Measurements from ENCODE around the gene GABRR2. TPM values are rescaled to one million over a fixed set of nuclear protein-coding genes. Genes with fewer than 3 reads are reported as not detected.

Gene GABRR2
- total and polyA plus RNA-seq, 7 experiments from 2014 or later, result 0.40 to 1.9 (median 1.5) TPM; not detected in 2

DNA sequence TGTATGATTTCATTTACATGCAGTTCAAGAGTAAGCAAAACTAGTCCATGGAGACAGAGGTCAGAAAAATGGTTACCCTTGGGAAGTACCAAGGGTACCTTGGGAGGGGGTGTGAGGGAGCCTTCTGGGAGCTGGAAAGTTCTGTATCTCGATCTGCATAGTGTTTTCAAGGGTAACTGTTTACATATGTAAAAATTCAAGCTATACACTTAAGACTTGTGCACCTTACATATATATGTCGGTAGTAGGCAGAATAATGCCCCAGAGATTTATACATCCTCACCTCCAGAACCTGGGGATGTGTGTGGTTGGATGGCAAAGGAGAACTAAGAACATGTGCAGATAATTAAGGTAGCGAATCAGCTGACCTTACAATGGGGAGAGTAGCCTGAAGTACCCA is 31.0 kb downstream of the GABRR2 start:
- Mint-ChIP-seq H3K4me1 (peaks cover 0 to 11% (median 0%) of the 10 kb centered on the region in 7 donors), H3K9me3 (no peaks in the 10 kb centered on the region), H3K27me3 (no peaks in the 10 kb centered on the region), H3K27ac (peak overlapping the region in 1 of 9 donors; percentile 31), H3K4me3 (no peak overlapping the region), H3K36me3 (no peaks in the 10 kb centered on the region)
- H3K4me1 ChIP-seq (ENCODE audit: control insufficient read depth in 2 of 2, insufficient read depth in 2 of 2, low read length in 2 of 2), result no peaks in the 10 kb centered on the region
- no peaks in the 10 kb centered on the region for H3K36me3 ChIP-seq (ENCODE audit: control insufficient read depth in 2 of 3, insufficient read depth in 3 of 3, low read length in 3 of 3)
- no peak overlapping the region for H3K4me3 ChIP-seq (ENCODE audit: low read length)
- no peak for DNase-seq
- CTCF ChIA-PET, result no interaction called here
- H3K27ac ChIP-seq (ENCODE audit: low read depth, low read length), result no peak overlapping the region
- POLR2A ChIA-PET, result no interaction called here
- no peaks in the 10 kb centered on the region for H3K27me3 ChIP-seq (ENCODE audit: control insufficient read depth in 2 of 2, insufficient read depth in 2 of 2, low read length in 2 of 2)
- no peak for ATAC-seq
- H3K9me3 ChIP-seq (ENCODE audit: control insufficient read depth in 2 of 3, low read length in 3 of 3), result no peaks in the 10 kb centered on the region
- intact Hi-C loops (cut with micrococcal nuclease), result loop anchor here in 1 of 2 donors (5.0 kb wide), 2 partner anchors 43 to 88 kb away; no protein-coding TSS in a partner anchor

DNA sequence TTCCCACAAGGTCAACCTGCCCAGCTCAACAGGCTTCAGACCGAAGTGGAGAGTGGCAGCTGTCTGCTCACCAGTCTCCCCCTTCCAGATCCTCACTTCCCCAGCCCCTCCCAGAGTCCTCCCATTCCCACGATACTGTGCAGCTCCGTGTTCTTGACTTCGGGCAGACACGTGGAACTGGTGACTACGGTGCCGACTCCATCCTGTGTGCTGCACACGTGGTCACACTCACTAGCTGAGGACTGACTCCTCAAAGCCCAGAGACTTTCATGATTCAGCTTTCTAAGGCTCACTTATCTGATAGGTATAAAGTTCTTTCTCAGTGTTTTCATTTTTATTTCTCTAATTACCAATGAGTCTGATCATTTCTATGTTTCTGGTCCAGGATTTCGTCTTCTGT is 32.4 kb downstream of the GABRR2 start:
- DNase-seq (no peak), ATAC-seq (no peak)
- Mint-ChIP-seq H3K4me3 (no peak overlapping the region), H3K9me3 (no peaks in the 10 kb centered on the region), H3K4me1 (peaks cover 0 to 8% (median 0%) of the 10 kb centered on the region in 7 donors), H3K36me3 (no peaks in the 10 kb centered on the region), H3K27ac (no peak overlapping the region), H3K27me3 (peaks cover 0 to 2% (median 0%) of the 10 kb centered on the region in 5 donors)
- Histone ChIP-seq H3K4me1 (ENCODE audit: control insufficient read depth in 2 of 2, insufficient read depth in 2 of 2, low read length in 2 of 2) (no peaks in the 10 kb centered on the region), H3K27me3 (ENCODE audit: control insufficient read depth in 2 of 2, insufficient read depth in 2 of 2, low read length in 2 of 2) (no peaks in the 10 kb centered on the region), H3K27ac (ENCODE audit: low read depth, low read length) (no peak overlapping the region), H3K36me3 (ENCODE audit: control insufficient read depth in 2 of 3, insufficient read depth in 3 of 3, low read length in 3 of 3) (no peaks in the 10 kb centered on the region), H3K4me3 (ENCODE audit: low read length) (no peak overlapping the region), H3K9me3 (ENCODE audit: control insufficient read depth in 2 of 3, low read length in 3 of 3) (no peaks in the 10 kb centered on the region)
- intact Hi-C loops (cut with micrococcal nuclease), result loop anchor here in 1 of 2 donors (5.0 kb wide), 2 partner anchors 45 to 90 kb away; no protein-coding TSS in a partner anchor
- ChIA-PET CTCF (no interaction called here), POLR2A (no interaction called here)

GRCh38 chr6:89281779-89282246 is 33.3 kb downstream of the GABRR2 start:
- CTCF ChIA-PET, result no interaction called here
- intact Hi-C loops (cut with micrococcal nuclease), result loop anchor here in 1 of 2 donors (5.0 kb wide), 2 partner anchors 45 to 90 kb away; no protein-coding TSS in a partner anchor
- no peaks in the 10 kb centered on the region for H3K36me3 Mint-ChIP-seq

DNA sequence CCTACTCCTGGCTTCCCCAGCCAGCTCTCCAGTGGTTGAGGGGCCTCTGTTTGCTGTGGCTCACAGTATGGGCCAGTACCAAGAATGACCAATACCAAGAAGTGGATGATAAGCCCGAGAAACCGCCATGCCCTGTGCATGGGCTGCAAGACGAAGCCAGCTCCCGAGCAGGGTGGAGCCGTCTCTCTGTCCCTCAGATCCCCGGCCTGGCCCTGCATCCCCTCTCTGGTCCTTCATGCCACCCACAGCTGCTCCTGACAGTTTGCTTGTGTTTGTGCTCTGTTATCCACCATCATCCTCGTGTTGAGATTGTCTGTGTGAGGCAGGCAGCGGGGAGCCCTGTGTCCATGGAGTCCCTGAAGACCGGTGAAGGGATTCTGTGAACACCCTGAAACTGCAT is 36.1 kb downstream of the GABRR2 start:
- Histone ChIP-seq H3K27me3 (ENCODE audit: control insufficient read depth in 2 of 2, insufficient read depth in 2 of 2, low read length in 2 of 2) (no peaks in the 10 kb centered on the region), H3K4me3 (ENCODE audit: low read length) (no peak overlapping the region), H3K4me1 (ENCODE audit: control insufficient read depth in 2 of 2, insufficient read depth in 2 of 2, low read length in 2 of 2) (no peaks in the 10 kb centered on the region), H3K27ac (ENCODE audit: low read depth, low read length) (no peak overlapping the region), H3K36me3 (ENCODE audit: control insufficient read depth in 2 of 3, insufficient read depth in 3 of 3, low read length in 3 of 3) (no peaks in the 10 kb centered on the region), H3K9me3 (ENCODE audit: control insufficient read depth in 2 of 3, low read length in 3 of 3) (no peaks in the 10 kb centered on the region)
- Mint-ChIP-seq H3K9me3 (no peaks in the 10 kb centered on the region), H3K4me1 (peaks cover 0 to 7% (median 0%) of the 10 kb centered on the region in 7 donors), H3K27ac (no peak overlapping the region), H3K4me3 (no peak overlapping the region), H3K27me3 (peaks cover 0 to 9% (median 0%) of the 10 kb centered on the region in 5 donors), H3K36me3 (no peaks in the 10 kb centered on the region)
- POLR2A ChIA-PET, result no interaction called here
- CTCF ChIA-PET, result no interaction called here
- ATAC-seq, result no peak
- DNase-seq, result no peak
- intact Hi-C loops (cut with micrococcal nuclease), result no loop called here

More at GRCh38 chr6:89281779-89282246, 33.3 kb downstream of the GABRR2 start:
- no peaks in the 10 kb centered on the region for H3K36me3 ChIP-seq (ENCODE audit: control insufficient read depth in 2 of 3, insufficient read depth in 3 of 3, low read length in 3 of 3)
- POLR2A ChIA-PET, result no interaction called here
- H3K9me3 Mint-ChIP-seq, result no peaks in the 10 kb centered on the region
- no peak overlapping the region for H3K27ac ChIP-seq (ENCODE audit: low read depth, low read length)
- H3K4me1 ChIP-seq (ENCODE audit: control insufficient read depth in 2 of 2, insufficient read depth in 2 of 2, low read length in 2 of 2), result no peaks in the 10 kb centered on the region
- no peak overlapping the region for H3K27ac Mint-ChIP-seq
- ATAC-seq (peak; percentile 87), DNase-seq (peak in 2 of 9 donors; percentile 9 to 35)
- H3K4me3 Mint-ChIP-seq, result no peak overlapping the region
- no peaks in the 10 kb centered on the region for H3K9me3 ChIP-seq (ENCODE audit: control insufficient read depth in 2 of 3, low read length in 3 of 3)
- H3K4me3 ChIP-seq (ENCODE audit: low read length), result no peak overlapping the region
- no peaks in the 10 kb centered on the region for H3K27me3 ChIP-seq (ENCODE audit: control insufficient read depth in 2 of 2, insufficient read depth in 2 of 2, low read length in 2 of 2)
- peaks cover 0 to 7% (median 0%) of the 10 kb centered on the region in 7 donors for H3K4me1 Mint-ChIP-seq
- H3K27me3 Mint-ChIP-seq, result peaks cover 0 to 9% (median 0%) of the 10 kb centered on the region in 5 donors

GRCh38 chr6:89275900-89276299 is 39.2 kb downstream of the GABRR2 start:
- ATAC-seq, result no peak
- no peak overlapping the region for H3K27ac Mint-ChIP-seq
- Histone ChIP-seq H3K36me3 (ENCODE audit: control insufficient read depth in 2 of 3, insufficient read depth in 3 of 3, low read length in 3 of 3) (no peaks in the 10 kb centered on the region), H3K4me1 (ENCODE audit: control insufficient read depth in 2 of 2, insufficient read depth in 2 of 2, low read length in 2 of 2) (no peaks in the 10 kb centered on the region), H3K27ac (ENCODE audit: low read depth, low read length) (no peak overlapping the region), H3K4me3 (ENCODE audit: low read length) (no peak overlapping the region), H3K9me3 (ENCODE audit: control insufficient read depth in 2 of 3, low read length in 3 of 3) (no peaks in the 10 kb centered on the region), H3K27me3 (ENCODE audit: control insufficient read depth in 2 of 2, insufficient read depth in 2 of 2, low read length in 2 of 2) (no peaks in the 10 kb centered on the region)
- no peak for DNase-seq
- no peaks in the 10 kb centered on the region for H3K36me3 Mint-ChIP-seq
- H3K4me3 Mint-ChIP-seq, result no peak overlapping the region
- ChIA-PET POLR2A (no interaction called here), CTCF (no interaction called here)
- H3K27me3 Mint-ChIP-seq, result peaks cover 0 to 9% (median 0%) of the 10 kb centered on the region in 5 donors
- no peaks in the 10 kb centered on the region for H3K9me3 Mint-ChIP-seq
- H3K4me1 Mint-ChIP-seq, result peaks cover 0 to 5% (median 1%) of the 10 kb centered on the region in 7 donors
- intact Hi-C loops (cut with micrococcal nuclease), result no loop called here

DNA sequence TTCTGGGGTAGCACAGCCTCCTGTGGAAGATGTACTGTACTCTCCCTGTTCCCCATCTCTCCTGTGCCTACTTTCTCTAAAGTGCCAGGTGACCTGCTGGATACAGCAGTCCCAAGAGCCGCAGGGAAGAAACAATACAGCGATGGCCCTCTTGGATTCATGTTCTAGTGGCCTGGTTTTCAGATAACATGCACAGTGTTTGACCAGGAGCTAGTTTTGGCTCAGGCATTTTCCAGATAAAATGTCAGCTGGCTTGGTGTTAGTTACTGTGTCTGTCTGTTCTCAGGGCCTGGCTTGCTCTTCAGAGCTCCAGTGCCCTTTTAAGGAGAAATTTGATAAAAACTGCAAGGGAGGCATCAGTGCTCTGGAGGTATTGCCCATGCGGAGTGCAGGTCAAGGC is 41.3 kb downstream of the GABRR2 start:
- DNase-seq, result no peak
- no peak overlapping the region for H3K4me3 ChIP-seq (ENCODE audit: low read length)
- no peak overlapping the region for H3K27ac ChIP-seq (ENCODE audit: low read depth, low read length)
- H3K9me3 ChIP-seq (ENCODE audit: control insufficient read depth in 2 of 3, low read length in 3 of 3), result no peaks in the 10 kb centered on the region
- ChIA-PET CTCF (no interaction called here), POLR2A (no interaction called here)
- Mint-ChIP-seq H3K27me3 (peaks cover 0 to 9% (median 0%) of the 10 kb centered on the region in 5 donors), H3K4me3 (no peak overlapping the region), H3K4me1 (peaks cover 0 to 7% (median 4%) of the 10 kb centered on the region in 7 donors), H3K36me3 (no peaks in the 10 kb centered on the region), H3K27ac (no peak overlapping the region), H3K9me3 (no peaks in the 10 kb centered on the region)
- H3K27me3 ChIP-seq (ENCODE audit: control insufficient read depth in 2 of 2, insufficient read depth in 2 of 2, low read length in 2 of 2), result no peaks in the 10 kb centered on the region
- intact Hi-C loops (cut with micrococcal nuclease), result no loop called here
- H3K4me1 ChIP-seq (ENCODE audit: control insufficient read depth in 2 of 2, insufficient read depth in 2 of 2, low read length in 2 of 2), result no peaks in the 10 kb centered on the region
- no peak for ATAC-seq
- no peaks in the 10 kb centered on the region for H3K36me3 ChIP-seq (ENCODE audit: control insufficient read depth in 2 of 3, insufficient read depth in 3 of 3, low read length in 3 of 3)

DNA sequence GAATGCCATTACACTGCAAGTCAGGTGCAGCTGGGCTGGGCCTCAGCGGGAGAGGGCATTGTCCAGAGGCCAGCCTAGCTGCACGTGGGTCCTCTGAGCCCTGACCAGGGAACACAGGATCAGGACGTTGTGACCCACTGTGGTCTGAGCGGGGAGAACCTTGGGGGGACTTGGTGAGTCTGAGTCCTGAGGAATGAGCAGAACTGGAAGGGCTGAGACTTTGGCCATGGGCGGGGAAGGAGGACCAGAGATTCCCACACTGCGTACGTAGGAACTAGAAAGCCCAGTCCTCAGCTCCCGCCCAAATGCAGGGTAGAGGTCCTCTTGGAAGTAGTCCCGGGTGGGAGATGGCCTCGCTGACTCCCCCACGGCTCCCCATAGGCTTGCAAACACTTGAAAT is 42.5 kb downstream of the GABRR2 start:
- ATAC-seq, result no peak
- H3K27ac ChIP-seq (ENCODE audit: low read depth, low read length), result no peak overlapping the region
- DNase-seq, result no peak
- H3K4me1 ChIP-seq (ENCODE audit: control insufficient read depth in 2 of 2, insufficient read depth in 2 of 2, low read length in 2 of 2), result no peaks in the 10 kb centered on the region
- ChIA-PET POLR2A (no interaction called here), CTCF (no interaction called here)
- Mint-ChIP-seq H3K27me3 (peaks cover 0 to 8% (median 2%) of the 10 kb centered on the region in 5 donors), H3K9me3 (no peaks in the 10 kb centered on the region), H3K36me3 (no peaks in the 10 kb centered on the region), H3K4me1 (peaks cover 0 to 7% (median 4%) of the 10 kb centered on the region in 7 donors), H3K4me3 (no peak overlapping the region), H3K27ac (no peak overlapping the region)
- no peaks in the 10 kb centered on the region for H3K9me3 ChIP-seq (ENCODE audit: control insufficient read depth in 2 of 3, low read length in 3 of 3)
- intact Hi-C loops (cut with micrococcal nuclease), result no loop called here
- H3K27me3 ChIP-seq (ENCODE audit: control insufficient read depth in 2 of 2, insufficient read depth in 2 of 2, low read length in 2 of 2), result no peaks in the 10 kb centered on the region
- no peaks in the 10 kb centered on the region for H3K36me3 ChIP-seq (ENCODE audit: control insufficient read depth in 2 of 3, insufficient read depth in 3 of 3, low read length in 3 of 3)
- no peak overlapping the region for H3K4me3 ChIP-seq (ENCODE audit: low read length)

All from naive thymus-derived CD4-positive, alpha-beta T cell (primary cell).